Ishikawa (cell line): ENCODE data around the gene PLCB4.

Source experiments
- CREB1 ChIP-seq: IDR thresholded peaks from 2 replicates; pipeline ENCODE4 v1.6.1; 2012; ENCODE audit warnings: low read depth
- EP300 ChIP-seq: IDR thresholded peaks from 2 replicates; pipeline ENCODE4 v1.6.1; 2012; ENCODE audit warnings: borderline replicate concordance
- FOXM1 ChIP-seq: IDR thresholded peaks from 2 replicates; pipeline ENCODE4 v1.6.1; 2012; ENCODE audit warnings: low read depth, borderline replicate concordance
- NFIC ChIP-seq: IDR thresholded peaks from 2 replicates; pipeline ENCODE4 v1.6.1; 2012
- RAD21 ChIP-seq: IDR thresholded peaks from 2 replicates; pipeline ENCODE4 v1.6.1; 2012; ENCODE audit warnings: low read depth
- TAF1 ChIP-seq: IDR thresholded peaks from 2 replicates; pipeline ENCODE4 v1.6.1; 2012; ENCODE audit warnings: low read depth, mild to moderate bottlenecking
- TEAD4 ChIP-seq: IDR thresholded peaks from 2 replicates; pipeline ENCODE4 v1.6.1; 2012
- YY1 ChIP-seq: IDR thresholded peaks from 2 replicates; pipeline ENCODE4 v1.6.1; 2012; ENCODE audit warnings: low read depth
- TF ChIP-seq, protein P1 (sequence below): IDR thresholded peaks from 2 replicates; pipeline ENCODE4 v1.6.1; 2012
- TF ChIP-seq, protein P2 (sequence below): IDR thresholded peaks from 2 replicates; pipeline ENCODE4 v1.6.1; 2012; ENCODE audit warnings: low read depth, mild to moderate bottlenecking
- TF ChIP-seq, protein P3 (sequence below): IDR thresholded peaks from 2 replicates; pipeline ENCODE4 v1.6.1; 2012

DNA sequence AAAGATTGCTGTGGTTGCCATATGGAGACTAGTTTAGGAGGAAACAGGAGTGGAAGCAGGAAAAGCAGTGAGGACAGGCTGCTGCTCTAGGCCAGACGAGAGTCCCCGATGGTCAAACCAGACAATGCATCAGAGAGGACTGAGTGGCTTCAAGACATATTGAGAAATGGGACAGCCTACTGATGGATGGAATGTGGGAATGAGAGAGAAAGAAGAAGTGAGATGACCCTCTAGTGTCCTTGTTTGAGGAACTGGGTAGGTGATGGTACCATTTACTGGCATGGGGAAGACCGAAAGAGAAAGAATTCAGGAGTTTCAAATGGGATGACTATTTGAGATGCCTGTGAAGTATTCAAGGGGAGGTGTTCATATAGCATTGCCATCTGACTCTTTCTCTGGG is 333.7 kb downstream of the PLCB4 start:
- no peak for TF ChIP-seq EP300
- TF ChIP-seq CREB1: no peak
- TF ChIP-seq, protein P1, sequence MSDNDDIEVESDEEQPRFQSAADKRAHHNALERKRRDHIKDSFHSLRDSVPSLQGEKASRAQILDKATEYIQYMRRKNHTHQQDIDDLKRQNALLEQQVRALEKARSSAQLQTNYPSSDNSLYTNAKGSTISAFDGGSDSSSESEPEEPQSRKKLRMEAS: no peak
- TF ChIP-seq TAF1: no peak
- TF ChIP-seq FOXM1: no peak
- TF ChIP-seq, protein P2, sequence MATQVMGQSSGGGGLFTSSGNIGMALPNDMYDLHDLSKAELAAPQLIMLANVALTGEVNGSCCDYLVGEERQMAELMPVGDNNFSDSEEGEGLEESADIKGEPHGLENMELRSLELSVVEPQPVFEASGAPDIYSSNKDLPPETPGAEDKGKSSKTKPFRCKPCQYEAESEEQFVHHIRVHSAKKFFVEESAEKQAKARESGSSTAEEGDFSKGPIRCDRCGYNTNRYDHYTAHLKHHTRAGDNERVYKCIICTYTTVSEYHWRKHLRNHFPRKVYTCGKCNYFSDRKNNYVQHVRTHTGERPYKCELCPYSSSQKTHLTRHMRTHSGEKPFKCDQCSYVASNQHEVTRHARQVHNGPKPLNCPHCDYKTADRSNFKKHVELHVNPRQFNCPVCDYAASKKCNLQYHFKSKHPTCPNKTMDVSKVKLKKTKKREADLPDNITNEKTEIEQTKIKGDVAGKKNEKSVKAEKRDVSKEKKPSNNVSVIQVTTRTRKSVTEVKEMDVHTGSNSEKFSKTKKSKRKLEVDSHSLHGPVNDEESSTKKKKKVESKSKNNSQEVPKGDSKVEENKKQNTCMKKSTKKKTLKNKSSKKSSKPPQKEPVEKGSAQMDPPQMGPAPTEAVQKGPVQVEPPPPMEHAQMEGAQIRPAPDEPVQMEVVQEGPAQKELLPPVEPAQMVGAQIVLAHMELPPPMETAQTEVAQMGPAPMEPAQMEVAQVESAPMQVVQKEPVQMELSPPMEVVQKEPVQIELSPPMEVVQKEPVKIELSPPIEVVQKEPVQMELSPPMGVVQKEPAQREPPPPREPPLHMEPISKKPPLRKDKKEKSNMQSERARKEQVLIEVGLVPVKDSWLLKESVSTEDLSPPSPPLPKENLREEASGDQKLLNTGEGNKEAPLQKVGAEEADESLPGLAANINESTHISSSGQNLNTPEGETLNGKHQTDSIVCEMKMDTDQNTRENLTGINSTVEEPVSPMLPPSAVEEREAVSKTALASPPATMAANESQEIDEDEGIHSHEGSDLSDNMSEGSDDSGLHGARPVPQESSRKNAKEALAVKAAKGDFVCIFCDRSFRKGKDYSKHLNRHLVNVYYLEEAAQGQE: no peak
- TF ChIP-seq, protein P3, sequence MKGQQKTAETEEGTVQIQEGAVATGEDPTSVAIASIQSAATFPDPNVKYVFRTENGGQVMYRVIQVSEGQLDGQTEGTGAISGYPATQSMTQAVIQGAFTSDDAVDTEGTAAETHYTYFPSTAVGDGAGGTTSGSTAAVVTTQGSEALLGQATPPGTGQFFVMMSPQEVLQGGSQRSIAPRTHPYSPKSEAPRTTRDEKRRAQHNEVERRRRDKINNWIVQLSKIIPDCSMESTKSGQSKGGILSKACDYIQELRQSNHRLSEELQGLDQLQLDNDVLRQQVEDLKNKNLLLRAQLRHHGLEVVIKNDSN: no peak
- no peak for TF ChIP-seq TEAD4
- no peak for TF ChIP-seq RAD21
- no peak for TF ChIP-seq NFIC
- no peak for TF ChIP-seq YY1
